ENCODE measurements around the gene NAAA.

The NAAA gene

GRCh38 chr4:75898536-75898935 is 42.3 kb downstream of the NAAA start:
- H3K4me3 Mint-ChIP-seq, result no peak overlapping the region
- H3K9me3 Mint-ChIP-seq, result no peaks in the 10 kb centered on the region
- ATAC-seq (no peak), DNase-seq (ENCODE audit: low spot score in 2 of 2) (no peak)
- no peak overlapping the region for H3K27ac Mint-ChIP-seq
- H3K36me3 Mint-ChIP-seq, result no peaks in the 10 kb centered on the region
- no peaks in the 10 kb centered on the region for H3K4me1 Mint-ChIP-seq

DNA sequence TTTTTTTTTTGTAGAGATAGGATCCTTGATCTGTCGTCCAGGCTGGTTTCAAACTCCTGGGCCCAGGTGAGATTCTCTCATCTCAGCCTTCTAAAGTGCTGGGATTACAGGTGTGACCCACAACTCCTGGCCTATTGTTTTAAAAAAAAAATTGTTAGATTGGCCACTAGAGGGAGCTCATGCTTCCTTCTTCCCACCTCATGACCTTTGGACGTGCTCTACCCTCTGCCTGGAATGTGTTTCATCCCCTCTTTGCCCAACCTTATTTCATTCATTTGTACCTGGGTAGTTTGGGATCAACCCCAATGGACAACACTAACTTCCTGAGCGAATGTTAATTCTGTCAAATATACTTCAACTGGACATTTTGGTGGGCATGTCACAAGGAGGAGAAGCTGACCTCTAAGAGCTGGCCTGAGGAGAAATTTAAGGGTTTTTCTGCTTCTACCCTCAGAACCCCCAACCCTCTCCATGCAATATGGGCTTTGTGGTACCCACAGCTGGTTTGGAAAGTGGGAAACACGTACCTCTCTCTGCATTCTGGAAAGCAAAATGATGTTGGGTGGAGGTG is 45.0 kb downstream of the NAAA start:
- no peaks in the 10 kb centered on the region for H3K9me3 Mint-ChIP-seq
- no peak overlapping the region for H3K4me3 Mint-ChIP-seq
- no peak overlapping the region for H3K27ac Mint-ChIP-seq
- no peaks in the 10 kb centered on the region for H3K4me1 Mint-ChIP-seq
- DNase-seq (ENCODE audit: low spot score in 2 of 2) (peak; percentile 3 to 50), ATAC-seq (peak; percentile 73)
- no peaks in the 10 kb centered on the region for H3K36me3 Mint-ChIP-seq

- no peak overlapping the region for H3K4me3 Mint-ChIP-seq
- H3K36me3 Mint-ChIP-seq, result no peaks in the 10 kb centered on the region
- ATAC-seq (no peak), DNase-seq (ENCODE audit: low spot score in 2 of 2) (no peak)
- H3K9me3 Mint-ChIP-seq, result no peaks in the 10 kb centered on the region
- no peaks in the 10 kb centered on the region for H3K4me1 Mint-ChIP-seq
- no peak overlapping the region for H3K27ac Mint-ChIP-seq
These were observed 48.3 kb downstream of the NAAA start for GRCh38 chr4:75892508-75892907.

DNA sequence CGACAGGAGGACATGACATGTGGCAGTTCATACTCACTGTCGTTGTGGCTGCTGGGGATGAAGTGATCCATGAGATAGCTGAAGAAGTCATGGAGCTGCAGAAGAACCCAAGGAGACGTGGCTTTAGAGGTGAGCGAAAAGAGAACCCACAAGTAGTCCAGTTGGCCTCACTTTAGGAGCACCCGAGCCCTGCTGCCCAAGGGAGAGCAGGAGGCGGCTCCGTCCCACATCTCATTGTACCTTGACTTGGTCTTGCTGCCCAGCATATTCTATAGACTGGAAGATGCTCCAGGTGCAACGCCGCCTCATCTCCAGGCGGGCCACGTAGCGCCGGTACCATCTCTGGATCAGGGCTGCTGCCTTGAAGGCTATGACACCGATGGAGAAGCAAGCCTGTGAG is 49.2 kb downstream of the NAAA start:
- no peak for ATAC-seq
- no peaks in the 10 kb centered on the region for H3K36me3 Mint-ChIP-seq
- H3K27ac Mint-ChIP-seq, result no peak overlapping the region
- no peak overlapping the region for H3K4me3 Mint-ChIP-seq
- H3K9me3 Mint-ChIP-seq, result no peaks in the 10 kb centered on the region
- DNase-seq (ENCODE audit: low spot score in 2 of 2), result no peak
- no peaks in the 10 kb centered on the region for H3K4me1 Mint-ChIP-seq

DNA sequence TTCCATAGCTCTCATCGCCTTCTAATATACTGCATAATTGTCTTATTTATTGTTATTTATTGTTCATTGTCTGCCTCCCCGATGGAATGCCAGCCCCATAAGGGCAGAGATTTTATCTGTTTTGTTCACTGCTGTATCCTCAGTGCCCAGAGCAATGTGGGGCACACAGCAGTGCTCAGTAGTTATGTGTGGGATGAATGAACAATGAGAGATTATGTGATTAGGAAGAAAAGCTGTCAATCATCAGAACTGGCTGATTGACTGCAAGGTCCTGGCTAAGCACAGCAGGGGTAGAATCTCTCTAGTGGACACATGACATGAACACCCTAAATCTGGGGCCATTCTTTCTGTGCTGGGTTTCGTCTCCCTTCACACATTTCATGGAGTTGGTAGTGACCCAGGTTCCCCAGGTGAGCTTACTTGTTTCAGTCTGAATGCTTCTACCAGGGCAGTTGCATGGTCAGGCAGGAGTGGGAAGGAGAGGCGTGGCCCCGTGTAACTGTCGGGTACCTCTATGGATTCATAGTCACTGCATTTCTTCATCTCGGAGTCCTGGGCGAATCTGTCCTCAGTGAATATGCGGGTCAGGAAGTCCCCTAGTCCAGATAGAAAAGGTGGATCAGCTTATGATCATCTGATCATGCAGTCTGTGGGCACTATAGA is 51.1 kb downstream of the NAAA start:
- Mint-ChIP-seq H3K9me3 (no peaks in the 10 kb centered on the region), H3K4me1 (no peaks in the 10 kb centered on the region), H3K27ac (no peak overlapping the region), H3K4me3 (no peak overlapping the region), H3K36me3 (no peaks in the 10 kb centered on the region)
- no peak for DNase-seq (ENCODE audit: low spot score in 2 of 2)
- no peak for ATAC-seq

DNA sequence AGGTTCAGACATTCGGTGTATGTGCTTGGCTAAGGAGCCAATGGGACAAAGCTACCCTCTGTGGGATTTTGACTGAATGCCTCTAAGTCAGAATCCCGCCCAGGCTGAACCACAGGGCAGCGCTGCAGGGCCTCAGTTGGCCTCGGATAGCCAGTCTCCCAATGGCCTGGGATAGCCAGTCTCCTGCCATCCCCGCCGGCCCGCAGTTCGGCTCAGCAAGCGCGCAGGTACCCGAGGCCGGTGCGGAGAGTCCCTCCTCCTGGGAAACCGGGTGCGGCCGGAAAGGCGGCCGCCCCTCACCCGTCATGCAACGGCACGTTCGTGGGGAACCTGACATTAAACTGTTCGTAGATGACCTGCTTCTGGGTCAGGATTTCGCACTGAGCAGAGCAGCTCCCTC is 54.7 kb downstream of the NAAA start:
- H3K27ac Mint-ChIP-seq, result no peak overlapping the region
- no peaks in the 10 kb centered on the region for H3K9me3 Mint-ChIP-seq
- ATAC-seq, result no peak

DNA sequence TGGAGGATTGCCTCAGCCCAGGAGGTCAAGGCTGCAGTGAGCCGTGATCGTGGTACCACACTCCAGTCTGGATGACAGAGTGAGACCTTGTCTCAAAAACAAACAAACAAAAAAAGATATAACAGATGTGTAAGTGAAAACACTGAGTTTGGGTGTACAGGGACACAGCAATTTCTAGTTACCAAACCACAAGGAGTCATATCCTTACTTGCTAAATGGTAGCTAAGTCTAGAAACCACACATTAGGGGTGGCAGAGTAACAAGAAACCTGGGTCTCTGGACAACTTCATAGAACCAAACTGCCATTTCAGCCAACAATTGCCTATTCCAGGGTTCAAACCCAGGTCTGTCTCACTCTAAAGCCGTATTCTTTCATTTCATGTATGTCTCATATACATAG is 59.3 kb downstream of the NAAA start:
- Mint-ChIP-seq H3K36me3 (no peaks in the 10 kb centered on the region), H3K4me3 (no peak overlapping the region), H3K27ac (no peak overlapping the region), H3K9me3 (no peaks in the 10 kb centered on the region), H3K4me1 (no peaks in the 10 kb centered on the region)
- DNase-seq (ENCODE audit: low spot score in 2 of 2) (no peak), ATAC-seq (peak; percentile 82)

More for the DNA sequence above, 54.7 kb downstream of the NAAA start:
- Mint-ChIP-seq H3K4me1 (no peaks in the 10 kb centered on the region), H3K4me3 (no peak overlapping the region), H3K36me3 (no peaks in the 10 kb centered on the region)
- DNase-seq (ENCODE audit: low spot score in 2 of 2), result no peak

DNA sequence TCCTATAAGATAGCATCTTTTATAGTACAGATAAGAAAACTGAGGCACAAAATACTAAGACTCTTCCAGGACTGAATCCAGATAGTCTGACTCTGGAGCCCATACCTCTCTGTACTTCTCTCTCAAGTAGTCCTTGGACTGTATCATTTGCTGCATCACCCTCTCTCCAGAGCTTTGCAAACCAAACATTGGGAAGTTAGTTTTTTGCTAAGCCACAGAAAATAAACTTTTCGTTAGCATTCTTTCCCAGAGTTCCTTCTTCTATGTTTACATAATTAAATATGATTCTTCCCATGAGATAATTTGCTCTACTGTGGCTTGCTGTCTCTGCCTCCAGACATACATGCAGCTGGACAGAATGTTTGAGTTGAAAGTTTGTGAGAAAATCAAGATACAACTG is 60.5 kb downstream of the NAAA start:
- ATAC-seq (no peak), DNase-seq (ENCODE audit: low spot score in 2 of 2) (no peak)
- Mint-ChIP-seq H3K4me1 (no peaks in the 10 kb centered on the region), H3K9me3 (no peaks in the 10 kb centered on the region), H3K27ac (no peak overlapping the region), H3K36me3 (no peaks in the 10 kb centered on the region), H3K4me3 (no peak overlapping the region)

DNA sequence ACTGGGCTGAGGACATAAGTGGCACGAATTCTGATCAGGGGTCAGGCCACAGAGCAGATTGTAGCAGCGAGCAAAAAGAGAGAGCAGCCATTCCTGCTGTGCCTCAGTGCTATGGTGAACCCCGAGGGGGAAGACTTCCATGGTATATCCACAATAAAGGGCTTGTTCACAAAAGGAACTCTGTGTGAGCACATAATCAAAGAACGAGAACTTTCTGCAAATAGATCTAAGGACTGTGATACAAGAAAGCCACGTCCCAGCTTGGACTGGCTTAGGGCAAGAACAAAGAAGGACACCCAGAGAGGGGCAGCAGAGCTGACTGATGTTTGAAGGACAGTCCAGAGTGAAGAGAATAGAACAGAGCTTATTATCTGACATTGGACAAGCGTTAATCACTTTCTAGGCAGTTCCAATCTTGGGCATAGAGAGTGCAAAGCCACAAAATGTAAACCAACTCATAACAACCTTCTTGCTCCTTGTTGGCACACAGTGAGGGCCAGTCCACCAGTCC is 62.5 kb downstream of the NAAA start:
- H3K4me1 Mint-ChIP-seq, result no peaks in the 10 kb centered on the region
- ATAC-seq, result no peak

GRCh38 chr4:75876218-75876617 is 64.6 kb downstream of the NAAA start:
- Mint-ChIP-seq H3K27ac (no peak overlapping the region), H3K9me3 (no peaks in the 10 kb centered on the region)

More for the DNA sequence above, 62.5 kb downstream of the NAAA start:
- no peak for DNase-seq (ENCODE audit: low spot score in 2 of 2)
- Mint-ChIP-seq H3K9me3 (no peaks in the 10 kb centered on the region), H3K36me3 (no peaks in the 10 kb centered on the region), H3K27ac (no peak overlapping the region), H3K4me3 (no peak overlapping the region)

GRCh38 chr4:75869100-75869499 is 71.7 kb downstream of the NAAA start:
- H3K36me3 Mint-ChIP-seq, result no peaks in the 10 kb centered on the region

More at GRCh38 chr4:75876218-75876617, 64.6 kb downstream of the NAAA start:
- Mint-ChIP-seq H3K36me3 (no peaks in the 10 kb centered on the region), H3K4me1 (no peaks in the 10 kb centered on the region), H3K4me3 (no peak overlapping the region)
- DNase-seq (ENCODE audit: low spot score in 2 of 2) (no peak), ATAC-seq (no peak)

DNA sequence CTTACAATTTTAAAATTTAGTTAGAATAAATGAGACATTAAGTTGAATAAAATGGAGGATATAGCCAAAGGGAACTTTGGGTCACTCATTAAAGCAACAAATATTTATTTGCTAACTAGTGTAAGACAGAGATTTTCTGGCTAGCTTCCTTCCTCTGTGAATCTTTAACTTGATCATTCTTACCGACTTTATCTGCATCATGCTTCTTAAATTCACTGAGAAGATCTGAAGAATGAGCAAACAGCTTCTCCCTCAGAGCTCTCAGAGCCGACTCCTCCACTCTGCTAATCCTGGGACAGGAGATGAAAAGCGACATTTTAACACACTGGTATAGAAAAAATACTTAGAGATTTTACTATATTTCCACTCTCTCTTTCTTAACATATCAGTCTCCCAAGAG is 73.7 kb downstream of the NAAA start:
- Mint-ChIP-seq H3K4me3 (no peak overlapping the region), H3K9me3 (no peaks in the 10 kb centered on the region), H3K27ac (no peak overlapping the region), H3K4me1 (no peaks in the 10 kb centered on the region), H3K36me3 (no peaks in the 10 kb centered on the region)
- DNase-seq (ENCODE audit: low spot score in 2 of 2) (no peak), ATAC-seq (no peak)

More at GRCh38 chr4:75869100-75869499, 71.7 kb downstream of the NAAA start:
- H3K9me3 Mint-ChIP-seq, result no peaks in the 10 kb centered on the region
- DNase-seq (ENCODE audit: low spot score in 2 of 2), result no peak
- ATAC-seq, result no peak
- H3K4me1 Mint-ChIP-seq, result no peaks in the 10 kb centered on the region
- no peak overlapping the region for H3K4me3 Mint-ChIP-seq
- H3K27ac Mint-ChIP-seq, result no peak overlapping the region

All from stimulated activated effector memory CD8-positive, alpha-beta T cell treated with anti-CD3 and anti-CD28 coated beads, Interleukin-12 subunit alpha, Interleukin-12 subunit beta, amount 100 ng/mL, for 72 hours (primary cell).